Dedifferentiated amniotic fluid mesenchymal stem cell (primary cell): ENCODE measurements around the gene LLPH.

Experiments used
- DNase-seq: peaks from one replicate; pipeline ENCODE4 v3.0.0-alpha.2; 2016; ENCODE audit errors: extremely low spot score

LLPH gene

GRCh38 chr12:66090157-66090556, 40.4 kb downstream of the LLPH start:
- no peak for DNase-seq

DNA sequence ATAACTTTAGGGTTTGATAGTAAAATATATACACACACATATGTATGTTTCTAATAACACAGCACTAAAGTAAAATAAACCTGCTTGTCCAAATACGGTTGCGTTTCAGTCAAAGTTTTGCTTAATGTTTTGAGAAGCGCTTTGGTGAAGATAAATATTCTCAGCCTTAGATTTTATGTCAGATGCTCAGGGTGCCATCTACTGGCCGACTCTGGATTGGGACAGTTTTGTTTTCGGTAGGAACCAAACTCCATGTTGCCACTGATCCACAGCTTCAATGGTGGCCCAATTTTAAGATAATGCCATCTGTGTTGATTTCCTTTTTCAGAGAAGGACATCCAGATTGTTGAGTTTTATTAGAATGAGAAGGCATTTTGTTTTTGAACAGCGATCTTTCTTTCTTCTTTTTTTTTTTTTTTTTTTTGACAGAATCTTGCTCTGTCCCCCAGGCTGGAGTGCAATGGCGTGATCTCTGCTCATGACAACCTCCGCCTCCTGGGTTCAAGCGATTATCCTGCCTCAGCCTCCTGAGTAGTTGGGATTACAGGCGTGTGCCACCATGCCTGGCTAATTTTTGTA, 43.1 kb downstream of the LLPH start:
- peak; percentile 77 for DNase-seq

- DNase-seq: no peak
Observed at GRCh38 chr12:66085998-66086397, 44.6 kb downstream of the LLPH start.

GRCh38 chr12:66085213-66085612, 45.3 kb downstream of the LLPH start:
- DNase-seq: no peak

GRCh38 chr12:66083766-66084165, 46.8 kb downstream of the LLPH start:
- no peak for DNase-seq

DNA sequence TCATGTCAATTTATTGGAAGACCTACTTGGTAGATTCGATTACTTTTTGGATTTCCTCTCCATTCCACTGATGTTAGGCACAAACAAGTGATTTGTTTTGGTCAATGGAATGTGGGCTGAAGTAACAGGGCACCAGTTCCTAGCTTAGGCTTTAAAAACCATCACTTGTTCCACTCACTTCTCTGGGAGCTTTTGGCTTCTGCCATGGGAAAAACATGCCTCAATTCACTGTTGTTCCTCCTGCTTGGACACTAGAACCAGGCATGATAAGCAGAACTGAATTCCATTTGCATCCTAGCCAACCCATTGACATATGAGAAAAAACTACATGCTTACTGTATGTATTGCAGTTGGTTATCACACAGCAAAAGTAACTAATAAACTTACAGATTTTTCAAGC, 47.8 kb downstream of the LLPH start:
- no peak for DNase-seq

DNA sequence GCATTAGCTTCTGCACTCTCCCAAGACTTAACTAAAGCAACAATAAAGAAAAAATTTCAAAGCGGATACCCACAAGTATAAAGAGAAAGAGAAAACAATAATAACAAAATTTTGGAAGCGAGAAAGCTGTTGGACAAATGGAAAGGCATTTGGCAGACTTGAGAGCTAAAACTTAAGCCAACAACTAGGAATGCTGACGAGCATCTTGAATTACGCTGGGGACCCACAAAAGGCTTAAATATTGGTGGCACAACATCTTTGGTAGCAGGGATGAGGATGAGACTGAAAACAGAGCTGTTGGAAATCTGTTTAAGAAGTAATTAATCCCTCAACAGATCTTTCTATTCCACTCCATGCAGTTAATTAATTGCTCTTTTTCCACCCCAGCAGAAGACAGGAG, 49.8 kb downstream of the LLPH start:
- DNase-seq: no peak

DNA sequence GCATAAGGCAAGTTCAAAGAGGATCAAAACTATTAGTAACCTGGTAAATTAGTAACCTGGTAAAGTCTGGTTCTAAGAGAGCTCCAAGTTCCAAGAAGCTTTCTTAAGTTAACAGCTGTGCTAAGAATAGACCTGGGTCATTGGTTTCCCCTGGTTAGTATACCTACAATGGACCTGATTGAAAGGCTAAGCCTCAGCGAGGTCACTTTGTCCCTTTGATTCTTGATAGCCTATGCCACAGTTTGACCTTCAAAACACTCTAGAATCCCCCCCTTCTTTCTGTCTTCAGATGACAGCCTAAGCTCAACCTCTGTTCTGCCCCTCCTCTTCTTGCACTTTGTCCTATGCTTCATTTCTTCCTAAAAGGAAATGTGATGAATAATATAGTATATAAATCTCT, 53.0 kb downstream of the LLPH start:
- no peak for DNase-seq

GRCh38 chr12:66074561-66074960, 56.0 kb downstream of the LLPH start:
- DNase-seq: no peak

DNA sequence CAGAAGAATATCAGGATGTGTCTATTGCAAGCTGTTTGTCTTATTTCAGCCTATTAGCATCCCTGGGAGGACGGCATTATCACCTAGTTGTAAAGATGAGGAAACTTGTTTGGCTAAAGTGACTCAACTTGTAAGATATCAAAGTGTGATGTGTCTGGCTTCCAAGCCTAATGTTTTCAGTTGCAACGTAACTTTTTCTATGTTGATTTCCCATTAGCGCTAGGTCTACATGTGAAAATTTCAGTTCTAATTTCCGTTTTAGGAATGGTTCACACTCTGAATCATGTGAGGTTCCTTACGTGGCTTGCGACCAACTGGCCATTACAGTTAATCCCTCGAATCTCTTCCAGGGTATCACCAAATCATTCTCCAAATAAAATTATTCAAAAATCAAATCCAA, 58.0 kb downstream of the LLPH start:
- DNase-seq: no peak

- DNase-seq: no peak
Observed at GRCh38 chr12:66072135-66072534, 58.4 kb downstream of the LLPH start.

DNA sequence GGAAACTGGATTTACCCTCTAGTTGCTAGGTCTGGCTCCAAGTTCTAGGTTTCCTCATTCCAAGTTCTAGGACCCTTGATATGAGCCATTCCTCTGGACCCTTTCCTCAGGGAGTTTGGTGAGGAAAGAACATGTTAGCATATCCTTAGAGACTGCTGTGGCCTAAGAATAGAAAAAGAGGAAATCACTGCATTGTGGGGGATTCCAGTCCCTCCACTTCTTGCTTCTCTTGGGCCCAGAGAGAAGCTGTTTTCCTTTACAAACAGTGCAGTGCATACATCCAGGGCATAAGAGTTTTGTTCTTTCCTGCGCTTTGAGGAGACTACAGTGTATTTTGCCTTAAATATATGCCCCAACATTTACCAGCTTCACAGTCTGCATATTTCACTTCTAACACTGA, 59.0 kb downstream of the LLPH start:
- no peak for DNase-seq

GRCh38 chr12:66070378-66071120, 60.0 kb downstream of the LLPH start:
- DNase-seq: no peak

DNA sequence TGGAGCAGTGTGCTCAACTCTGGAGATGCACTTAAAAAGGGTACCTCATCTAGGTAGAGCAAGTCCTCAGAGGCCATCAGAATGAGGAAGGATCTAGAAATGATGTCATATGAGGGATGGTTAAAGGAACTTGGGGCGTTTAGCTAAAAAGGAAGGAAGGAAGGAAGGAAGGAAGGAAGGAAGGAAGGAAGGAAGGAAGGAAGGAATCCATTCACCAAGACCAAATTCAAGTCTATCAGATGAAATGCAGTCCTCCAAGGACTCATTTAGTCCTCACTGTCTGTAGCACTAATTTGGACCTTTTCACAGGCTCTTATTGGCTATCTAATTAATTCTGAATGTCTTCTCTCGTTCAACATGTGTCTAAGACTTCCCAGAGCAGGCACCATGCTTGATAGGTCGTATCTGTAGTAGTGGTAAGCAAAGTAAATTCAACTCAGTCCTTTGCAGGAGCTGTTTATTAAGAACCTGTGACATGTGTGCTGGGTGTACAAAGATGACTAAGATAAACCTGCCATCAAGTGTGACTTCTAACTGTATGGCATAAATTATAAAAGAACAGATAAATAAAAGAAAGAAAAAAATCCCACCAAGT, 63.5 kb downstream of the LLPH start:
- no peak for DNase-seq
